ENCODE data around the gene CHKA. TPM values are rescaled to one million over a fixed set of nuclear protein-coding genes. Genes with fewer than 3 reads are reported as not detected.

CHKA gene
- total and polyA plus RNA-seq, 8 donors = 36.8 to 106 (median 82.8) TPM

GRCh38 chr11:68166969-68167368, 45.8 kb upstream of the CHKA start:
- TF ChIP-seq CTCF (IDR thresholded peaks at IDR 0.05) = no peak
- H3K36me3 ChIP-seq = peaks cover 0 to 96% of the 10 kb centered on the region in 2 donors
- no peaks in the 10 kb centered on the region for H3K27me3 ChIP-seq
- no peak for ATAC-seq
- H3K27ac ChIP-seq = no peak overlapping the region
- intact Hi-C loops (cut with DNase I) = no loop called here
- no peaks in the 10 kb centered on the region for H3K4me1 ChIP-seq
- no peak for DNase-seq
- no peak overlapping the region for H3K4me3 ChIP-seq
- H3K9me3 ChIP-seq = no peaks in the 10 kb centered on the region

GRCh38 chr11:68165601-68166000, 44.4 kb upstream of the CHKA start:
- ATAC-seq (no peak), DNase-seq (no peak)
- no peak for TF ChIP-seq CTCF (IDR thresholded peaks at IDR 0.05)
- no peaks in the 10 kb centered on the region for H3K4me1 ChIP-seq
- intact Hi-C loops (cut with DNase I) = no loop called here
- no peaks in the 10 kb centered on the region for H3K27me3 ChIP-seq
- H3K36me3 ChIP-seq = peaks cover 0 to 90% of the 10 kb centered on the region in 2 donors
- no peak overlapping the region for H3K27ac ChIP-seq
- H3K4me3 ChIP-seq = no peak overlapping the region
- H3K9me3 ChIP-seq = no peaks in the 10 kb centered on the region

- Histone ChIP-seq H3K4me1 (no peaks in the 10 kb centered on the region), H3K27me3 (no peaks in the 10 kb centered on the region), H3K9me3 (no peaks in the 10 kb centered on the region), H3K27ac (no peak overlapping the region), H3K4me3 (no peak overlapping the region), H3K36me3 (peaks cover 0 to 79% of the 10 kb centered on the region in 2 donors)
- TF ChIP-seq CTCF (IDR thresholded peaks at IDR 0.05) = no peak
- DNase-seq (no peak), ATAC-seq (peak; percentile 19)
- intact Hi-C loops (cut with DNase I) = no loop called here
These were observed 43.2 kb upstream of the CHKA start for GRCh38 chr11:68164437-68164836.

- Histone ChIP-seq H3K9me3 (no peaks in the 10 kb centered on the region), H3K4me3 (no peak overlapping the region), H3K27me3 (no peaks in the 10 kb centered on the region), H3K4me1 (no peaks in the 10 kb centered on the region), H3K27ac (no peak overlapping the region), H3K36me3 (peaks cover 0 to 77% of the 10 kb centered on the region in 2 donors)
- TF ChIP-seq CTCF (IDR thresholded peaks at IDR 0.05) = no peak
- DNase-seq (no peak), ATAC-seq (no peak)
- intact Hi-C loops (cut with DNase I) = no loop called here
These were observed 42.5 kb upstream of the CHKA start for GRCh38 chr11:68163691-68164090.

- H3K27ac ChIP-seq = no peak overlapping the region
- no peaks in the 10 kb centered on the region for H3K27me3 ChIP-seq
- peaks cover 0 to 64% of the 10 kb centered on the region in 2 donors for H3K36me3 ChIP-seq
- TF ChIP-seq CTCF (IDR thresholded peaks at IDR 0.05) = no peak
- H3K9me3 ChIP-seq = no peaks in the 10 kb centered on the region
- intact Hi-C loops (cut with DNase I) = no loop called here
- ATAC-seq (peak; percentile 83), DNase-seq (no peak)
- no peak overlapping the region for H3K4me3 ChIP-seq
- no peaks in the 10 kb centered on the region for H3K4me1 ChIP-seq
These were observed 39.0 kb upstream of the CHKA start for GRCh38 chr11:68160100-68160695.
